ENCODE results near the gene KCNQ5. TPM values are rescaled to one million over a fixed set of nuclear protein-coding genes. Genes with fewer than 3 reads are reported as not detected.

KCNQ5 gene
- total RNA-seq, 1 experiment from 2014 or later: 17.8 TPM

GRCh38 chr6:73242001-73242400, 620.1 kb downstream of the KCNQ5 start:
- no peak for TF ChIP-seq CTCF (conservative IDR thresholded peaks at IDR 0.05; ENCODE audit: low read depth, low read length)
- TF ChIP-seq EZH2 (IDR thresholded peaks at IDR 0.05; ENCODE audit: borderline replicate concordance, low read depth, low read length, poor library complexity, severe bottlenecking): no peak
- BruUV-seq (replicated peaks): no TSS peak
- no peak for DNase-seq (ENCODE audit: low spot score)
- Histone ChIP-seq H3K4me1 (ENCODE audit: insufficient read depth, low read length, poor library complexity, severe bottlenecking) (no peaks in the 10 kb centered on the region), H3K27ac (ENCODE audit: low read depth, low read length, poor library complexity, severe bottlenecking) (no peak overlapping the region), H3K9me3 (ENCODE audit: low read depth, low read length, poor library complexity, severe bottlenecking) (no peaks in the 10 kb centered on the region), H3K4me3 (ENCODE audit: low read depth, low read length, poor library complexity, severe bottlenecking) (no peak overlapping the region), H3K27me3 (replicated peaks; ENCODE audit: insufficient read depth, low read depth, low read length, poor library complexity) (no peaks in the 10 kb centered on the region), H3K36me3 (ENCODE audit: insufficient read depth, low read length, poor library complexity, severe bottlenecking) (no peaks in the 10 kb centered on the region)
- ChIA-PET CTCF (no interaction called here), POLR2A (ENCODE audit: low non-redundant PET) (no interaction called here)
- intact Hi-C loops (cut with micrococcal nuclease; ENCODE audit: unreplicated experiment): no loop called here

Small RNAs within 50 kb of the gene (microRNA-seq; reads per million reads assigned to microRNA genes)
- not detected for gene MIR4282
